GM12878 (cell line): ENCODE measurements around the gene TASOR2. TPM values are rescaled to one million over a fixed set of nuclear protein-coding genes. Genes with fewer than 3 reads are reported as not detected.

Experiments used
- ATAC-seq: fragments of 200-7000 bp; cut with Tn5 transposase; 3 replicates; pipeline ENCODE4 v1.9.1; 2020; ENCODE audit warnings: mild to moderate bottlenecking, moderate library complexity
- BruUV-seq: library from RNA; stranded (reverse); fragments of 400-500 nt; replicated peaks from 2 replicates; lab custom pipeline; 2021; lab: Mats Ljungman, UMichigan
- CTCF ChIA-PET: fragments of 300-600 bp; sonication (Branson Sonifier 250); formaldehyde crosslinking; extraction: SDS; loops from one replicate; lab custom pipeline; 2021; ENCODE audit warnings: inconsistent platforms; lab: Yijun Ruan, JAX
- POLR2A ChIA-PET: fragments of 350-600 bp; formaldehyde crosslinking; extraction: SDS; loops from one replicate; lab custom pipeline; 2021; ENCODE audit warnings: inconsistent platforms; lab: Charles Lee
- RAD21 ChIA-PET: fragments of 300-600 bp; sonication (Branson Sonifier 250); formaldehyde crosslinking; loops from one replicate; lab custom pipeline; 2023; ENCODE audit warnings: antibody characterized with exemption; ENCODE audit not compliant: unreplicated experiment; lab: Charles Lee
- SMC1A ChIA-PET: fragments of 300-600 bp; sonication (Branson Sonifier 250); formaldehyde crosslinking; loops from one replicate; lab custom pipeline; 2023; ENCODE audit not compliant: unreplicated experiment, uncharacterized antibody; lab: Charles Lee
- DNase-seq: peaks from one replicate; pipeline ENCODE4 v3.0.0-alpha.2; 2011; ENCODE audit warnings: low read depth, low spot score
- FAIRE-seq: peaks from 3 replicates; lab custom pipeline; 2011; peaks lifted over from hg19 to GRCh38; lab: Jason Lieb, UNC
- H2AFZ ChIP-seq: 2 replicates; pipeline ENCODE4 v1.6.0; 2011; ENCODE audit warnings: low read depth, low read length, control low read depth; ENCODE audit not compliant: control insufficient read depth
- H3K27ac ChIP-seq: 2 replicates; pipeline ENCODE4 v1.5.1; 2011; ENCODE audit warnings: control low read depth; ENCODE audit not compliant: control insufficient read depth, insufficient read depth
- H3K27me3 ChIP-seq, 2 experiments: replicated peaks in 1 of 2; 2 replicates each; pipeline versions ENCODE4 v1.6.0 to v1.6.1; 2011; ENCODE audit warnings: low read length in 1 of 2; ENCODE audit not compliant: control insufficient read depth in 2 of 2, insufficient read depth in 2 of 2
- H3K36me3 ChIP-seq, 2 experiments: 2 replicates each; pipeline ENCODE4 v1.5.1; 2011; ENCODE audit warnings: low read length in 1 of 2; ENCODE audit not compliant: control insufficient read depth in 2 of 2, insufficient read depth in 2 of 2
- H3K4me1 ChIP-seq: 2 replicates; pipeline ENCODE4 v1.6.1; 2011; ENCODE audit warnings: mild to moderate bottlenecking, low read length, moderate library complexity, mixed read lengths; ENCODE audit not compliant: control insufficient read depth, insufficient read depth
- H3K4me2 ChIP-seq: 2 replicates; pipeline ENCODE4 v1.6.0; 2011; ENCODE audit warnings: control low read depth; ENCODE audit not compliant: control insufficient read depth, insufficient read depth
- H3K4me3 ChIP-seq: fragments of 200-600 bp; sonication (generic); 2 replicates; pipeline ENCODE4 v1.5.1; 2016
- H3K79me2 ChIP-seq: 2 replicates; pipeline ENCODE4 v1.6.0; 2011; ENCODE audit warnings: low read length; ENCODE audit not compliant: control insufficient read depth, insufficient read depth
- H3K9ac ChIP-seq: 2 replicates; pipeline ENCODE4 v1.8.0; 2011; ENCODE audit warnings: low read length, control low read depth, mixed read lengths; ENCODE audit not compliant: control insufficient read depth, insufficient read depth
- H3K9me3 ChIP-seq: replicated peaks from 3 replicates; pipeline ENCODE4 v1.5.1; 2011; ENCODE audit warnings: mild to moderate bottlenecking, low read length; ENCODE audit not compliant: control insufficient read depth, insufficient read depth
- H4K20me1 ChIP-seq: 2 replicates; pipeline ENCODE4 v1.6.0; 2011; ENCODE audit not compliant: control insufficient read depth, insufficient read depth
- ATF7 ChIP-seq: fragments of 450-650 bp; IDR thresholded peaks from 2 replicates; pipeline ENCODE4 v1.6.1; 2016; ENCODE audit warnings: low read depth, mild to moderate bottlenecking
- ESRRA ChIP-seq: IDR thresholded peaks from 2 replicates; pipeline ENCODE4 v1.6.1; 2012; ENCODE audit warnings: mild to moderate bottlenecking, low read length, improper control_type of control experiment
- HCFC1 ChIP-seq: fragments of 150-350 bp; IDR thresholded peaks from 2 replicates; pipeline ENCODE4 v1.6.1; 2014; ENCODE audit warnings: low read length
- IRF4 ChIP-seq: IDR thresholded peaks from 2 replicates; pipeline ENCODE4 v1.6.1; 2011; ENCODE audit warnings: low read depth, low read length
- JUNB ChIP-seq: IDR thresholded peaks from 2 replicates; pipeline ENCODE4 v1.6.1; 2016; ENCODE audit warnings: antibody characterized with exemption, mild to moderate bottlenecking
- MTA2 ChIP-seq: fragments of 450-650 bp; IDR thresholded peaks from 2 replicates; pipeline ENCODE4 v1.6.1; 2016; ENCODE audit warnings: low read depth, mild to moderate bottlenecking, moderate library complexity
- NBN ChIP-seq: fragments of 450-650 bp; IDR thresholded peaks from 2 replicates; pipeline ENCODE4 v1.6.1; 2016
- NFYA ChIP-seq: IDR thresholded peaks from 2 replicates; pipeline ENCODE4 v1.6.1; 2011; ENCODE audit warnings: low read depth, mild to moderate bottlenecking, low read length, improper control_type of control experiment, borderline replicate concordance
- NR2C1 ChIP-seq: fragments of 450-650 bp; IDR thresholded peaks from 2 replicates; pipeline ENCODE4 v1.6.1; 2017; ENCODE audit warnings: antibody characterized with exemption, mild to moderate bottlenecking, moderate library complexity
- PML ChIP-seq: IDR thresholded peaks from 2 replicates; pipeline ENCODE4 v1.6.1; 2012; ENCODE audit warnings: low read length, inconsistent platforms
- POLR2A ChIP-seq: IDR thresholded peaks from 2 replicates; pipeline ENCODE4 v1.6.1; 2011; ENCODE audit warnings: low read depth, mild to moderate bottlenecking, low read length
- RAD21 ChIP-seq: IDR thresholded peaks from 2 replicates; pipeline ENCODE4 v1.6.1; 2011; ENCODE audit warnings: mild to moderate bottlenecking, low read depth, low read length, moderate library complexity; ENCODE audit not compliant: insufficient read depth
- RELA ChIP-seq: fragments of 450-650 bp; IDR thresholded peaks from 2 replicates; pipeline ENCODE4 v1.8.0; 2014; ENCODE audit warnings: borderline replicate concordance; ENCODE audit not compliant: partially characterized antibody
- SIX5 ChIP-seq: IDR thresholded peaks from 2 replicates; pipeline ENCODE4 v1.6.1; 2011; ENCODE audit warnings: mild to moderate bottlenecking, low read depth, low read length, moderate library complexity; ENCODE audit not compliant: severe bottlenecking
- SMAD1 ChIP-seq: fragments of 450-650 bp; IDR thresholded peaks from 2 replicates; pipeline ENCODE4 v1.6.1; 2018; ENCODE audit warnings: mild to moderate bottlenecking, low read depth; ENCODE audit not compliant: partially characterized antibody
- SUPT20H ChIP-seq: IDR thresholded peaks from 2 replicates; pipeline ENCODE4 v1.6.1; 2011; ENCODE audit warnings: low read depth, mild to moderate bottlenecking, low read length, moderate library complexity, borderline replicate concordance; ENCODE audit not compliant: control insufficient read depth
- ZNF217 ChIP-seq: fragments of 450-650 bp; IDR thresholded peaks from 2 replicates; pipeline ENCODE4 v1.6.1; 2017; ENCODE audit warnings: antibody characterized with exemption, mild to moderate bottlenecking
- WGBS: methylation state at CpG from one replicate; pipeline ENCODE4 v1.1.6; 2016; ENCODE audit warnings: low lambda C conversion rate; ENCODE audit not compliant: insufficient replicate concordance, insufficient coverage; ENCODE audit errors: missing lambda C conversion rate; 5-methylcytosine and 5-hydroxymethylcytosine counted together
- in situ Hi-C: fragments of 300-500 bp; cut with MboI; formaldehyde crosslinking; loops from 9 replicates; pipeline ENCODE4 v1.14.3; 2018; ENCODE audit warnings: mixed read lengths
- intact Hi-C: fragments of 100-400 bp; cut with micrococcal nuclease; formaldehyde crosslinking; loops from one replicate; pipeline ENCODE4 v1.14.2; 2022; ENCODE audit not compliant: unreplicated experiment
- polyA plus RNA-seq, 11 experiments: library from polyadenylated mRNA; depleted of rRNA in 4 of 11; unstranded in 6 of 11; stranded (reverse) in 5 of 11; fragments of >200 nt; fragmentation: Nextera tagmentation in 4 of 11; fragmentation: Illumina TruSeq in 1 of 11; extraction: Ambion mirVana in 4 of 11; extraction: Trizol in 1 of 11; gene quantifications; 1 replicate in 1 of 11; 2 replicates in 10 of 11; pipeline versions ENCODE4 v1.2.1 to v1.2.3, GENCODE V29; 2011 to 2016; ENCODE audit warnings: inconsistent platforms in 2 of 11, missing spikeins in 2 of 11, low read depth in 1 of 11
- total RNA-seq, 4 experiments: library from RNA; depleted of rRNA in 3 of 4; stranded (reverse); fragments of >200 nt in 3 of 4; fragmentation: Illumina TruSeq in 1 of 4; extraction: Trizol in 1 of 4; gene quantifications; 2 replicates each; pipeline versions ENCODE4 v1.2.1 to v1.2.3, GENCODE V29; 2013 to 2021
- TF ChIP-seq, protein P1 (sequence below): fragments of 450-650 bp; IDR thresholded peaks from 2 replicates; pipeline ENCODE4 v1.6.1; 2016; ENCODE audit warnings: mild to moderate bottlenecking
- TF ChIP-seq, protein P2 (sequence below): fragments of 450-650 bp; conservative IDR thresholded peaks from 2 replicates; pipeline ENCODE4 v1.6.1; 2017; ENCODE audit warnings: mild to moderate bottlenecking, moderate library complexity

Gene TASOR2
- total and polyA plus RNA-seq, 10 of the 15 experiments (the other 5 are each of a cell fraction or from before 2014, with no cell fraction given) = 8.2 to 54.7 (median 31.0) TPM

DNA sequence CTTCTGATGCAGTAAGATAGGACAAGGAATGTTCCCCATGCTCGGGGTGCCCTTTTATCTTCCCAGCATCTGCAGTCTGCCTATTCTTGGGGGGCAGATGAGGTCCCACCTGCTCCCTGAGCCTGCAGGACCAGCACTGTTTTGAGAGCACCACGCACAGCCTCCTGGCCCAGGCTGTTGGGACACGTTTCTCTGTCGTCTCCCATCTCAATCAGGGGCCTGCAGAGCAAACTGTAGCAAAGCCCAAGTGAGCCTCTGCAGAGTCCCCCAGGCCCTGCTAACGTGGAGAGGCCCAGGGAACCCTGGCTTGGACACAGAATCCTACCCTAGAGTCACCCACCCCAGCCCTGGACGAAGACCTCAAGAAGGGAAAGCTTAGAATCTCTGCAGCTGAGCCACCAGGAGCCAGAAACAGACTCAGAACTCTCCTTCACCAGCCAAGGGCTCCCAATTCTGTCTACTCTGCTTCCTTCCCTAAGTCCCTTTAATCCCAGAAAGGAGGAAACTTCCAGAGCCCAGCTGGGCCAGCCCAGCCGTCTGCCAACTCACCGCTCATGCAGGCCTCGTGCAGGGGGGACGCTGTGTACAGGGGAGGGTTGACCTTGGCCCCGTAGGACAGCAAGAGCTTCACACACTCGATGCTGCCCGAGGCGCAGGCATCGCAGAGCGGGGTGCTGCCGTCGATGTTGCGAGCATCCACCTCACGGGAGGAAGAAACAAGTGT, 33.8 kb upstream of the TASOR2 start:
- SMC1A ChIA-PET = no interaction called here

DNA sequence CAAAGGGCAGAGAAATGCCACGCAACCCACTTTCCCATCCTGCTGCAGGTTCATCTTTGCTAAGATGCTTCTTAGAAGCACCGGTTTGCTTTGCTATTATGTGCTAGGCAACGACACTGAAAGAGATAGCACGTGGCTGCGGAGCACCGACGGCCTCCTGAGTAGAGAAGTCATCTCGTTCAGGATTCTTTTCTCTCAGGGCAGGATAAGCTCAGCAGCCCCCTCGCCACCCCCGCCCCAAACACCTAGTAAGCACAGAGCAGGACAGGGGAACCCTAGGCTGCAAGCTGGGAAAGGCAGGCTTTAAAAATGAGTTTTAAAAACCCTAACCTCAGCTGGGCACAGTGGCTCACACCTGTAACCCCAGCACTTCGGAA, 33.3 kb upstream of the TASOR2 start:
- H3K4me3 ChIP-seq = no peak overlapping the region
- FAIRE-seq (no peak), DNase-seq (no peak), ATAC-seq (no peak)
- no peak overlapping the region for H3K9ac ChIP-seq
- BruUV-seq = no TSS peak
- ChIA-PET POLR2A (no interaction called here), SMC1A (no interaction called here), CTCF (no interaction called here), RAD21 (no interaction called here)
- intact Hi-C loops = no loop called here
- no peaks in the 10 kb centered on the region; the same call in 2 of the 3 replicates for H3K9me3 ChIP-seq
- H3K27ac ChIP-seq = no peak overlapping the region
- H3K4me1 ChIP-seq = no peaks in the 10 kb centered on the region
- H3K79me2 ChIP-seq = no peaks in the 10 kb centered on the region
- H4K20me1 ChIP-seq = no peaks in the 10 kb centered on the region
- no peaks in the 10 kb centered on the region; a peak in 1 of 4 replicates for H3K27me3 ChIP-seq
- in situ Hi-C loops = no loop called here
- H3K4me2 ChIP-seq = no peak overlapping the region
- WGBS = 36% methylated on average over 11 of the region's 11 CpGs
- H3K36me3 ChIP-seq = no peaks in the 10 kb centered on the region
- no peak overlapping the region for H2AFZ ChIP-seq
- TF ChIP-seq, protein P1, sequence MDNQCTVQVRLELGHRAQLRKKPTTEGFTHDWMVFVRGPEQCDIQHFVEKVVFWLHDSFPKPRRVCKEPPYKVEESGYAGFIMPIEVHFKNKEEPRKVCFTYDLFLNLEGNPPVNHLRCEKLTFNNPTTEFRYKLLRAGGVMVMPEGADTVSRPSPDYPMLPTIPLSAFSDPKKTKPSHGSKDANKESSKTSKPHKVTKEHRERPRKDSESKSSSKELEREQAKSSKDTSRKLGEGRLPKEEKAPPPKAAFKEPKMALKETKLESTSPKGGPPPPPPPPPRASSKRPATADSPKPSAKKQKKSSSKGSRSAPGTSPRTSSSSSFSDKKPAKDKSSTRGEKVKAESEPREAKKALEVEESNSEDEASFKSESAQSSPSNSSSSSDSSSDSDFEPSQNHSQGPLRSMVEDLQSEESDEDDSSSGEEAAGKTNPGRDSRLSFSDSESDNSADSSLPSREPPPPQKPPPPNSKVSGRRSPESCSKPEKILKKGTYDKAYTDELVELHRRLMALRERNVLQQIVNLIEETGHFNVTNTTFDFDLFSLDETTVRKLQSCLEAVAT = no peak
- no peak for TF ChIP-seq IRF4
- TF ChIP-seq ZNF217 = no peak
- TF ChIP-seq, protein P2, sequence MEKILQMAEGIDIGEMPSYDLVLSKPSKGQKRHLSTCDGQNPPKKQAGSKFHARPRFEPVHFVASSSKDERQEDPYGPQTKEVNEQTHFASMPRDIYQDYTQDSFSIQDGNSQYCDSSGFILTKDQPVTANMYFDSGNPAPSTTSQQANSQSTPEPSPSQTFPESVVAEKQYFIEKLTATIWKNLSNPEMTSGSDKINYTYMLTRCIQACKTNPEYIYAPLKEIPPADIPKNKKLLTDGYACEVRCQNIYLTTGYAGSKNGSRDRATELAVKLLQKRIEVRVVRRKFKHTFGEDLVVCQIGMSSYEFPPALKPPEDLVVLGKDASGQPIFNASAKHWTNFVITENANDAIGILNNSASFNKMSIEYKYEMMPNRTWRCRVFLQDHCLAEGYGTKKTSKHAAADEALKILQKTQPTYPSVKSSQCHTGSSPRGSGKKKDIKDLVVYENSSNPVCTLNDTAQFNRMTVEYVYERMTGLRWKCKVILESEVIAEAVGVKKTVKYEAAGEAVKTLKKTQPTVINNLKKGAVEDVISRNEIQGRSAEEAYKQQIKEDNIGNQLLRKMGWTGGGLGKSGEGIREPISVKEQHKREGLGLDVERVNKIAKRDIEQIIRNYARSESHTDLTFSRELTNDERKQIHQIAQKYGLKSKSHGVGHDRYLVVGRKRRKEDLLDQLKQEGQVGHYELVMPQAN = no peak
- no peak for TF ChIP-seq NR2C1
- TF ChIP-seq JUNB = no peak
- no peak for TF ChIP-seq HCFC1
- TF ChIP-seq SIX5 = no peak

More for the DNA sequence above, 33.8 kb upstream of the TASOR2 start:
- 53% methylated on average over 20 of the region's 20 CpGs for WGBS
- H3K36me3 ChIP-seq = no peaks in the 10 kb centered on the region
- H3K4me1 ChIP-seq = peaks cover 4% of the 10 kb centered on the region
- FAIRE-seq = no peak
- no peak overlapping the region for H3K9ac ChIP-seq
- no TSS peak for BruUV-seq
- in situ Hi-C loops = no loop called here
- no peak overlapping the region for H3K4me2 ChIP-seq
- POLR2A ChIA-PET = no interaction called here
- H3K79me2 ChIP-seq = no peaks in the 10 kb centered on the region
- intact Hi-C loops = no loop called here
- DNase-seq = no peak
- H3K9me3 ChIP-seq = no peaks in the 10 kb centered on the region
- no peaks in the 10 kb centered on the region for H4K20me1 ChIP-seq
- H3K4me3 ChIP-seq = no peak overlapping the region
- TF ChIP-seq ATF7 (no peak), PML (no peak), SIX5 (no peak), NBN (no peak), NFYA (no peak), RELA (no peak), POLR2A (no peak), MTA2 (no peak), RAD21 (no peak), SMAD1 (no peak), ESRRA (no peak), SUPT20H (no peak)
- no peak overlapping the region for H3K27ac ChIP-seq
- no peaks in the 10 kb centered on the region; a peak in 1 of 4 replicates for H3K27me3 ChIP-seq
- CTCF ChIA-PET = no interaction called here
- no peak overlapping the region for H2AFZ ChIP-seq
- no peak; the same call in 2 of the 3 replicates for ATAC-seq
- RAD21 ChIA-PET = no interaction called here
